ENCODE measurements around the gene BPHL. TPM values are rescaled to one million over a fixed set of nuclear protein-coding genes. Genes with fewer than 3 reads are reported as not detected.

Gene BPHL
- total and polyA plus RNA-seq, 4 donors = 6.0 to 14.9 (median 13.0) TPM

GRCh38 chr6:3162565-3163247, 44.2 kb downstream of the BPHL start:
- Histone ChIP-seq H3K4me3 (peak overlapping the region; percentile 58), H3K9me3 (ENCODE audit: control insufficient read depth in 4 of 4, insufficient read depth in 3 of 4, low read length in 3 of 4) (peaks cover 0 to 4% (median 0%) of the 10 kb centered on the region in 4 donors), H3K4me1 (ENCODE audit: control insufficient read depth in 5 of 5, insufficient read depth in 5 of 5, low read length in 5 of 5) (peaks cover 0 to 4% (median 0%) of the 10 kb centered on the region in 5 donors), H3K27me3 (ENCODE audit: control insufficient read depth in 3 of 3, insufficient read depth in 3 of 3, low read length in 2 of 3) (peaks cover 0 to 2% (median 0%) of the 10 kb centered on the region in 3 donors), H3K9ac (ENCODE audit: insufficient read depth in 1 of 2, low read length in 2 of 2) (peak overlapping the region in 1 of 2 donors; percentile 42), H3K27ac (ENCODE audit: low read depth in 1 of 2, low read length in 1 of 2) (peak overlapping the region; percentile 91 to 92), H3K36me3 (ENCODE audit: control insufficient read depth in 4 of 4, insufficient read depth in 4 of 4, low read length in 4 of 4) (no peaks in the 10 kb centered on the region)
- no peak for TF ChIP-seq CTCF (IDR thresholded peaks at IDR 0.05; ENCODE audit: control extremely low read depth, extremely low read depth)
- DNase-seq = peak; percentile 83 to 86 (median 85)
- WGBS, 2 donors = 0% methylated on average over 35 to 74 of the region's 74 CpGs
- ATAC-seq (ENCODE audit: insufficient read depth, low FRiP score) = peak; percentile 75

- Histone ChIP-seq H3K9me3 (ENCODE audit: control insufficient read depth in 4 of 4, insufficient read depth in 3 of 4, low read length in 3 of 4) (peaks cover 0 to 4% (median 0%) of the 10 kb centered on the region in 4 donors), H3K9ac (ENCODE audit: insufficient read depth in 1 of 2, low read length in 2 of 2) (no peak overlapping the region), H3K27me3 (ENCODE audit: control insufficient read depth in 3 of 3, insufficient read depth in 3 of 3, low read length in 2 of 3) (peaks cover 0 to 1% (median 0%) of the 10 kb centered on the region in 3 donors), H3K27ac (ENCODE audit: low read depth in 1 of 2, low read length in 1 of 2) (peak overlapping the region in 1 of 2 donors; percentile 92), H3K4me3 (no peak overlapping the region), H3K36me3 (ENCODE audit: control insufficient read depth in 4 of 4, insufficient read depth in 4 of 4, low read length in 4 of 4) (no peaks in the 10 kb centered on the region), H3K4me1 (ENCODE audit: control insufficient read depth in 5 of 5, insufficient read depth in 5 of 5, low read length in 5 of 5) (peaks cover 0 to 4% (median 0%) of the 10 kb centered on the region in 5 donors)
- ATAC-seq (ENCODE audit: insufficient read depth, low FRiP score) (no peak), DNase-seq (no peak)
- TF ChIP-seq CTCF (IDR thresholded peaks at IDR 0.05; ENCODE audit: control extremely low read depth, extremely low read depth) = no peak
- 9 to 18% methylated on average over 13 of the region's 13 CpGs for WGBS, 2 donors
These were observed 44.7 kb downstream of the BPHL start for GRCh38 chr6:3163248-3163594.

- TF ChIP-seq CTCF (IDR thresholded peaks at IDR 0.05; ENCODE audit: control extremely low read depth, extremely low read depth) = no peak
- Histone ChIP-seq H3K27ac (ENCODE audit: low read depth in 1 of 2, low read length in 1 of 2) (no peak overlapping the region), H3K36me3 (ENCODE audit: control insufficient read depth in 4 of 4, insufficient read depth in 4 of 4, low read length in 4 of 4) (no peaks in the 10 kb centered on the region), H3K9ac (ENCODE audit: insufficient read depth in 1 of 2, low read length in 2 of 2) (no peak overlapping the region), H3K9me3 (ENCODE audit: control insufficient read depth in 4 of 4, insufficient read depth in 3 of 4, low read length in 3 of 4) (peaks cover 0 to 4% (median 0%) of the 10 kb centered on the region in 4 donors), H3K4me1 (ENCODE audit: control insufficient read depth in 5 of 5, insufficient read depth in 5 of 5, low read length in 5 of 5) (peaks cover 0 to 3% (median 0%) of the 10 kb centered on the region in 5 donors), H3K27me3 (ENCODE audit: control insufficient read depth in 3 of 3, insufficient read depth in 3 of 3, low read length in 2 of 3) (no peaks in the 10 kb centered on the region), H3K4me3 (no peak overlapping the region)
- WGBS, 2 donors = 68 to 87% methylated on average over 6 of the region's 6 CpGs
- DNase-seq (no peak), ATAC-seq (ENCODE audit: insufficient read depth, low FRiP score) (no peak)
These were observed 45.9 kb downstream of the BPHL start for GRCh38 chr6:3164388-3164787.

All from lung (tissue), 12 donors.